ENCODE data around the gene ZNF574. TPM values are rescaled to one million over a fixed set of nuclear protein-coding genes. Genes with fewer than 3 reads are reported as not detected.

ZNF574 gene
- total RNA-seq, 1 experiment from 2014 or later: 35.6 TPM

- no peaks in the 10 kb centered on the region for H3K79me2 ChIP-seq (ENCODE audit: insufficient read depth, low read length)
- no peak overlapping the region for H3K23ac ChIP-seq (ENCODE audit: insufficient read length, low read depth, low read length)
- H3K18ac ChIP-seq (ENCODE audit: insufficient read length, low read depth, low read length): no peak overlapping the region
- TF ChIP-seq CTCF (conservative IDR thresholded peaks at IDR 0.05): no peak
- H3K4me1 ChIP-seq (ENCODE audit: insufficient read depth, low read length): peaks cover 6% of the 10 kb centered on the region; the same call in 1 of the 2 replicates
- no peak overlapping the region for H2BK12ac ChIP-seq (ENCODE audit: insufficient read length, low read depth, low read length)
- H2AFZ ChIP-seq (ENCODE audit: low read length): no peak overlapping the region
- no peak overlapping the region for H3K27ac ChIP-seq (ENCODE audit: insufficient read length, low read depth, low read length)
- no peaks in the 10 kb centered on the region for H3K9me3 Mint-ChIP-seq
- no peaks in the 10 kb centered on the region for H4K20me1 ChIP-seq (ENCODE audit: control insufficient read depth, insufficient read depth, insufficient read length)
- no peak overlapping the region for H3K9ac ChIP-seq (ENCODE audit: extremely low read depth, insufficient read length, low read length)
- H3K36me3 Mint-ChIP-seq (ENCODE audit: insufficient read depth in 1 of 3, low read depth in 3 of 3): no peaks in the 10 kb centered on the region
- no peak overlapping the region for H2BK20ac ChIP-seq (ENCODE audit: low read depth, low read length, poor library complexity, severe bottlenecking)
- H3K4ac ChIP-seq (ENCODE audit: low read depth, low read length): no peak overlapping the region
- H3K27me3 Mint-ChIP-seq (ENCODE audit: low read depth): peaks cover 2% of the 10 kb centered on the region
- no peaks in the 10 kb centered on the region for H3K23me2 ChIP-seq (ENCODE audit: insufficient read length, low read depth, low read length, poor library complexity, severe bottlenecking)
- H2BK15ac ChIP-seq (ENCODE audit: low read depth, low read length): no peak overlapping the region
- H3T11ph ChIP-seq (ENCODE audit: low read length): no peak overlapping the region
- H3K4me3 Mint-ChIP-seq: no peak overlapping the region
- no peaks in the 10 kb centered on the region for H3K27me3 ChIP-seq (ENCODE audit: insufficient read depth, low read length)
- no peak overlapping the region for H4K8ac ChIP-seq (replicated peaks; ENCODE audit: insufficient read length, low read depth, low read length)
- no peak overlapping the region for H2BK5ac ChIP-seq (ENCODE audit: insufficient read length, low read length)
- no peaks in the 10 kb centered on the region for H3K79me1 ChIP-seq (ENCODE audit: insufficient read depth, low read depth, low read length, poor library complexity, severe bottlenecking)
- DNase-seq: no peak
- no peak overlapping the region for H3K56ac ChIP-seq (ENCODE audit: insufficient read length, low read depth, low read length)
- H4K91ac ChIP-seq (ENCODE audit: insufficient read length, low read depth, low read length): no peak overlapping the region
- peaks cover 20 to 21% of the 10 kb centered on the region in 2 experiments for H3K4me1 Mint-ChIP-seq
- no peak overlapping the region for H2AK5ac ChIP-seq (ENCODE audit: insufficient read length, low read length)
- H3K27ac Mint-ChIP-seq: no peak overlapping the region
- H3K14ac ChIP-seq (ENCODE audit: insufficient read depth, low read length): no peak overlapping the region
- H3K4me2 ChIP-seq (ENCODE audit: insufficient read depth, insufficient read length, low read length): no peak overlapping the region
- no peak overlapping the region for H4K5ac ChIP-seq (ENCODE audit: insufficient read length, low read depth, low read length)
- no peaks in the 10 kb centered on the region for H3K9me3 ChIP-seq (ENCODE audit: control insufficient read depth, low read depth, low read length)
- no peak overlapping the region for H2BK120ac ChIP-seq (ENCODE audit: low read depth, low read length, poor library complexity, severe bottlenecking)
- WGBS (ENCODE audit: extremely low coverage, insufficient read length, low lambda C conversion rate): no CpG with 5 or more reads among the region's 4 CpGs
These were observed 39.7 kb downstream of the ZNF574 start for GRCh38 chr19:42115705-42116104.

Measured in H9 (cell line).